Transverse colon (tissue), 4 donors: ENCODE measurements around the gene RNF144B.
"Not testable (repeated sequence)": the region's sequence is repeated elsewhere in the genome, so short reads cannot be mapped to it uniquely, and the experiment has no call there.

Source experiments
- CTCF ChIP-seq, 5 experiments: fragments of 200-600 bp in 3 of 5; fragments of 450-650 bp in 2 of 5; sonication (generic) in 3 of 5; IDR thresholded peaks; 1 replicate in 2 of 5; 2 replicates in 3 of 5; pipeline ENCODE4 v1.5.1; 2016 to 2017; ENCODE audit warnings: antibody characterized with exemption in 5 of 5, inconsistent platforms in 3 of 5, mild to moderate bottlenecking in 2 of 5, moderate library complexity in 1 of 5
- POLR2AphosphoS5 ChIP-seq, 3 donors: sonication (generic); formaldehyde crosslinking; IDR thresholded peaks; one replicate each; pipeline ENCODE4 v1.6.1; 2016; ENCODE audit warnings: antibody characterized with exemption in 3 of 3

- not testable (repeated sequence) for TF ChIP-seq CTCF, POLR2AphosphoS5 (IDR thresholded peaks at IDR 0.05)
These were observed 22.5 kb downstream of the RNF144B start for GRCh38 chr6:18409602-18410001.
